Heart left ventricle (tissue), 13 donors: ENCODE measurements around the gene BRMS1.

Experiments used
- CTCF ChIP-seq, 12 donors: fragments of 200-600 bp; sonication (generic) in 4 of 12; IDR thresholded peaks; one replicate each; pipeline versions ENCODE4 v1.5.0 to v1.8.0; 2018 to 2022; ENCODE audit warnings: antibody characterized with exemption in 12 of 12, mild to moderate bottlenecking in 5 of 12
- POLR2A ChIP-seq, 2 donors: fragments of 450-650 bp; IDR thresholded peaks; one replicate each; pipeline ENCODE4 v1.6.1; 2017; ENCODE audit warnings: antibody characterized with exemption in 2 of 2, mild to moderate bottlenecking in 2 of 2, moderate library complexity in 2 of 2
- donor health status: ischemic (EF 13 %, LVEDD 7.1; RV severe dilation, severe dysfunction).
- donor health status: DM: no; HTN: yes; CAD: no.
- donor health status: DM: no; HTN: no; CAD: no.
- donor health status: ischemic (EF 25% LVEDD 6.9; RV normal size, moderate dysfunction).
- donor health status: ischemic (EF 25% LVEDD 5.7; RV mildly dilated, moderate dysfunction).
- donor health status: ischemic (EF 35%, LVEDD 5.7; RV mildly dilated, moderate dysfunction).
- donor health status: nonischemic (EF 11% LVEDD 7.7; RV severe dilation, severe dysfunction).
- donor health status: DM: yes; HTN: yes; CAD: no.
- donor health status: PGD.
- donor health status: ischemic (EF 29% LVEDD 5.4; RV normal size, mild dysfunction).
- donor health status: nonischemic (EF 23%, LVEDD 6.1; RV moderate dilation, normal function).

GRCh38 chr11:66329165-66329673 is 15.7 kb downstream of the BRMS1 start:
- TF ChIP-seq CTCF (IDR thresholded peaks at IDR 0.05) (no peak), POLR2A (IDR thresholded peaks at IDR 0.05) (no peak)
